DOHH2 (cell line): ENCODE data around the gene PYGM.

ENCODE experiments used
- EZH2phosphoT487 ChIP-seq: fragments of 200-600 bp; sonication (generic); IDR thresholded peaks from 2 replicates; pipeline ENCODE4 v1.6.1; 2017; ENCODE audit warnings: borderline replicate concordance, mild to moderate bottlenecking, antibody characterized with exemption, low read length, moderate library complexity, mixed read lengths
- TF ChIP-seq, protein P1 (sequence below): fragments of 200-600 bp; sonication (generic); IDR thresholded peaks from one replicate; pipeline ENCODE4 v1.5.1; 2014; ENCODE audit warnings: antibody characterized with exemption, mild to moderate bottlenecking, low read depth, low read length; ENCODE audit not compliant: poor library complexity, severe bottlenecking

DNA sequence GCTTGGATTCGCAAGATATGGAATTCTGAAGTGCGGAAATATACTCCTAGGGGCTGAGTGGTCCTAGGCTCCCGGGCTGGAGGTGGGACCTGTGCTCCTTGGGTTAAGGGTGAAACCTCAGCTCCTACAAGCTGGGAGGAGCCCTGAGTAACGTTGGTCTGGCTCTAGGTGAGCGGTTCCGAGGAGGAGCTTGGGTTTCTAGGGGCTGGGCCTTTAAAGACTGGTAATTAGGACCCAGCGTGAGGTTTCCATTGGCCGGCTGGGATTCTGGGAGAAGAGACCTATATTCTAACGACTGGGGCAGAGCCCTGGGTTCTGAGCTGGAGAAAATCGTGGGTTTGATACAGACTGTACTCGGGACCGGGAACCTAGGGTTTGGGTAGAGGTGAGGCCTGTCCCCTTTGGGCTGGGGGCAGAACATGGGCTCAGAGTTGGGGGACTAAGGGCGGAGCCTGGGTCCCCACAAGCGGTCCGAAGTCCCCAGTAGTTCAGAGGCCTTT lies 44.1 kb upstream of the PYGM start:
- TF ChIP-seq, protein P1, sequence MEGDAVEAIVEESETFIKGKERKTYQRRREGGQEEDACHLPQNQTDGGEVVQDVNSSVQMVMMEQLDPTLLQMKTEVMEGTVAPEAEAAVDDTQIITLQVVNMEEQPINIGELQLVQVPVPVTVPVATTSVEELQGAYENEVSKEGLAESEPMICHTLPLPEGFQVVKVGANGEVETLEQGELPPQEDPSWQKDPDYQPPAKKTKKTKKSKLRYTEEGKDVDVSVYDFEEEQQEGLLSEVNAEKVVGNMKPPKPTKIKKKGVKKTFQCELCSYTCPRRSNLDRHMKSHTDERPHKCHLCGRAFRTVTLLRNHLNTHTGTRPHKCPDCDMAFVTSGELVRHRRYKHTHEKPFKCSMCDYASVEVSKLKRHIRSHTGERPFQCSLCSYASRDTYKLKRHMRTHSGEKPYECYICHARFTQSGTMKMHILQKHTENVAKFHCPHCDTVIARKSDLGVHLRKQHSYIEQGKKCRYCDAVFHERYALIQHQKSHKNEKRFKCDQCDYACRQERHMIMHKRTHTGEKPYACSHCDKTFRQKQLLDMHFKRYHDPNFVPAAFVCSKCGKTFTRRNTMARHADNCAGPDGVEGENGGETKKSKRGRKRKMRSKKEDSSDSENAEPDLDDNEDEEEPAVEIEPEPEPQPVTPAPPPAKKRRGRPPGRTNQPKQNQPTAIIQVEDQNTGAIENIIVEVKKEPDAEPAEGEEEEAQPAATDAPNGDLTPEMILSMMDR, result no peak
- TF ChIP-seq EZH2phosphoT487, result no peak
